Superior temporal gyrus (tissue), 1 donor: ENCODE results near the gene STC2.

Source experiments
- DNase-seq: peaks from one replicate; pipeline ENCODE4 v3.0.0-alpha.2; 2016; ENCODE audit errors: extremely low spot score

The STC2 gene

GRCh38 chr5:173314166-173314952, 13.9 kb downstream of the STC2 start:
- DNase-seq: no peak

- no peak for DNase-seq
Measured at GRCh38 chr5:173313351-173313801, 14.8 kb downstream of the STC2 start.

- DNase-seq: no peak
Measured at GRCh38 chr5:173312821-173313220, 15.4 kb downstream of the STC2 start.

GRCh38 chr5:173311818-173312585, 16.2 kb downstream of the STC2 start:
- no peak for DNase-seq

GRCh38 chr5:173310861-173311785, 17.1 kb downstream of the STC2 start:
- peak; percentile 52 for DNase-seq

- DNase-seq: no peak
Measured at GRCh38 chr5:173310218-173310769, 17.9 kb downstream of the STC2 start.

- DNase-seq: no peak
Measured at GRCh38 chr5:173309731-173310130, 18.5 kb downstream of the STC2 start.

GRCh38 chr5:173308226-173308625, 20.0 kb downstream of the STC2 start:
- no peak for DNase-seq

GRCh38 chr5:173307695-173308094, 20.5 kb downstream of the STC2 start:
- DNase-seq: no peak

- no peak for DNase-seq
Measured at GRCh38 chr5:173306695-173307094, 21.5 kb downstream of the STC2 start.

GRCh38 chr5:173304591-173304988, 23.6 kb downstream of the STC2 start:
- no peak for DNase-seq

- no peak for DNase-seq
Measured at GRCh38 chr5:173303878-173304590, 24.2 kb downstream of the STC2 start.

GRCh38 chr5:173302546-173303155, 25.6 kb downstream of the STC2 start:
- no peak for DNase-seq

GRCh38 chr5:173301695-173302545, 26.3 kb downstream of the STC2 start:
- DNase-seq: no peak

- no peak for DNase-seq
Measured at GRCh38 chr5:173300389-173301047, 27.7 kb downstream of the STC2 start.

- DNase-seq: no peak
Measured at GRCh38 chr5:173299820-173300219, 28.4 kb downstream of the STC2 start.

- no peak for DNase-seq
Measured at GRCh38 chr5:173298213-173298926, 29.8 kb downstream of the STC2 start.

GRCh38 chr5:173297813-173298212, 30.4 kb downstream of the STC2 start:
- no peak for DNase-seq
